Activated naive CD8-positive, alpha-beta T cell treated with anti-CD3 and anti-CD28 coated beads, Interleukin-2, amount 50 U/mL, for 24 hours (primary cell): ENCODE measurements around the gene PARVA.
"Not testable (repeated sequence)": the region's sequence is repeated elsewhere in the genome, so short reads cannot be mapped to it uniquely, and the experiment has no call there.

ENCODE experiments used
- ATAC-seq: fragments of 150-1000 bp; cut with Tn5 transposase; one replicate; pipeline ENCODE4 v1.10.0; 2021
- DNase-seq: peaks from one replicate; pipeline ENCODE4 v3.0.0; 2021
- H3K27ac Mint-ChIP-seq: one replicate; pipeline ENCODE4 v1.8.0; 2021; ENCODE audit warnings: mild to moderate bottlenecking, mixed read lengths
- H3K27me3 Mint-ChIP-seq: one replicate; pipeline ENCODE4 v1.8.0; 2021; ENCODE audit warnings: mixed read lengths
- H3K36me3 Mint-ChIP-seq: one replicate; pipeline ENCODE4 v1.8.0; 2021; ENCODE audit warnings: low read depth, mixed read lengths
- H3K4me1 Mint-ChIP-seq: one replicate; pipeline ENCODE4 v1.8.0; 2021; ENCODE audit warnings: mixed read lengths
- H3K4me3 Mint-ChIP-seq: one replicate; pipeline ENCODE4 v1.8.0; 2021; ENCODE audit warnings: mild to moderate bottlenecking, moderate library complexity, mixed read lengths
- H3K9me3 Mint-ChIP-seq: one replicate; pipeline ENCODE4 v1.8.0; 2021; ENCODE audit warnings: mixed read lengths

PARVA gene

GRCh38 chr11:12377106-12377823, at the start of gene PARVA:
Gene PARVA, plus strand, starts transcription at chr11:12377571. Its CDS starts 77 bp downstream, at chr11:12377648.
- no peaks in the 10 kb centered on the region for H3K36me3 Mint-ChIP-seq
- H3K27me3 Mint-ChIP-seq = peaks cover 28% of the 10 kb centered on the region
- ATAC-seq (no peak), DNase-seq (no peak)
- H3K4me1 Mint-ChIP-seq = peaks cover 6% of the 10 kb centered on the region
- peak within 1 kb of the TSS; percentile 59 for H3K4me3 Mint-ChIP-seq
- H3K9me3 Mint-ChIP-seq = no peaks in the 10 kb centered on the region
- no peak within 1 kb of the TSS for H3K27ac Mint-ChIP-seq

- no peak for DNase-seq
- H3K27ac Mint-ChIP-seq = no peak overlapping the region
- no peaks in the 10 kb centered on the region for H3K4me1 Mint-ChIP-seq
- no peak overlapping the region for H3K4me3 Mint-ChIP-seq
- H3K9me3 Mint-ChIP-seq = no peaks in the 10 kb centered on the region
- no peaks in the 10 kb centered on the region for H3K36me3 Mint-ChIP-seq
- H3K27me3 Mint-ChIP-seq = no peaks in the 10 kb centered on the region
- no peak for ATAC-seq
Measured at GRCh38 chr11:12329169-12329568, 48.2 kb upstream of the PARVA start.

GRCh38 chr11:12329797-12330196, 47.6 kb upstream of the PARVA start:
- Mint-ChIP-seq H3K27ac (no peak overlapping the region), H3K27me3 (no peaks in the 10 kb centered on the region), H3K4me1 (no peaks in the 10 kb centered on the region), H3K36me3 (no peaks in the 10 kb centered on the region), H3K4me3 (no peak overlapping the region), H3K9me3 (no peaks in the 10 kb centered on the region)
- ATAC-seq (no peak), DNase-seq (no peak)

- H3K27ac Mint-ChIP-seq = no peak overlapping the region
- H3K4me3 Mint-ChIP-seq = no peak overlapping the region
- ATAC-seq (no peak), DNase-seq (no peak)
- H3K9me3 Mint-ChIP-seq = no peaks in the 10 kb centered on the region
- no peaks in the 10 kb centered on the region for H3K4me1 Mint-ChIP-seq
- no peaks in the 10 kb centered on the region for H3K27me3 Mint-ChIP-seq
- no peaks in the 10 kb centered on the region for H3K36me3 Mint-ChIP-seq
Measured at GRCh38 chr11:12330485-12331231, 46.7 kb upstream of the PARVA start.

GRCh38 chr11:12331239-12331874, 46.0 kb upstream of the PARVA start:
- Mint-ChIP-seq H3K4me3 (no peak overlapping the region), H3K36me3 (no peaks in the 10 kb centered on the region), H3K9me3 (no peaks in the 10 kb centered on the region), H3K27ac (no peak overlapping the region), H3K27me3 (no peaks in the 10 kb centered on the region), H3K4me1 (no peaks in the 10 kb centered on the region)
- ATAC-seq (no peak), DNase-seq (peak; percentile 71)

GRCh38 chr11:12343526-12343925, 33.8 kb upstream of the PARVA start:
- DNase-seq (no peak), ATAC-seq (no peak)
- H3K4me1 Mint-ChIP-seq = no peaks in the 10 kb centered on the region
- H3K36me3 Mint-ChIP-seq = peaks cover 4% of the 10 kb centered on the region
- H3K9me3 Mint-ChIP-seq = peaks cover 5% of the 10 kb centered on the region
- H3K27ac Mint-ChIP-seq = no peak overlapping the region
- H3K27me3 Mint-ChIP-seq = no peaks in the 10 kb centered on the region
- no peak overlapping the region for H3K4me3 Mint-ChIP-seq

GRCh38 chr11:12353534-12353933, 23.8 kb upstream of the PARVA start:
- no peak for DNase-seq
- H3K27me3 Mint-ChIP-seq = no peaks in the 10 kb centered on the region
- no peak overlapping the region for H3K4me3 Mint-ChIP-seq
- H3K4me1 Mint-ChIP-seq = peaks cover 23% of the 10 kb centered on the region
- ATAC-seq = peak; percentile 53
- no peaks in the 10 kb centered on the region for H3K9me3 Mint-ChIP-seq
- H3K36me3 Mint-ChIP-seq = no peaks in the 10 kb centered on the region
- H3K27ac Mint-ChIP-seq = no peak overlapping the region

- H3K9me3 Mint-ChIP-seq = no peaks in the 10 kb centered on the region
- H3K36me3 Mint-ChIP-seq = no peaks in the 10 kb centered on the region
- peaks cover 23% of the 10 kb centered on the region for H3K4me1 Mint-ChIP-seq
- no peak for ATAC-seq
- no peak overlapping the region for H3K27ac Mint-ChIP-seq
- H3K27me3 Mint-ChIP-seq = no peaks in the 10 kb centered on the region
- H3K4me3 Mint-ChIP-seq = no peak overlapping the region
- DNase-seq = no peak
Measured at GRCh38 chr11:12354750-12355545, 22.4 kb upstream of the PARVA start.

GRCh38 chr11:12356944-12357655, 20.3 kb upstream of the PARVA start:
- Mint-ChIP-seq H3K4me1 (peaks cover 23% of the 10 kb centered on the region), H3K9me3 (no peaks in the 10 kb centered on the region), H3K36me3 (no peaks in the 10 kb centered on the region), H3K27ac (no peak overlapping the region), H3K4me3 (no peak overlapping the region), H3K27me3 (no peaks in the 10 kb centered on the region)
- DNase-seq = no peak
- no peak for ATAC-seq

GRCh38 chr11:12357697-12358096, 19.7 kb upstream of the PARVA start:
- H3K4me1 Mint-ChIP-seq = peaks cover 23% of the 10 kb centered on the region
- H3K27ac Mint-ChIP-seq, ATAC-seq, DNase-seq, H3K27me3 Mint-ChIP-seq, H3K36me3 Mint-ChIP-seq, H3K9me3 Mint-ChIP-seq, H3K4me3 Mint-ChIP-seq: not testable (repeated sequence)

GRCh38 chr11:12358302-12359188, 18.8 kb upstream of the PARVA start:
- Mint-ChIP-seq H3K27ac (no peak overlapping the region), H3K4me1 (peaks cover 23% of the 10 kb centered on the region), H3K27me3 (no peaks in the 10 kb centered on the region), H3K36me3 (no peaks in the 10 kb centered on the region), H3K4me3 (no peak overlapping the region), H3K9me3 (no peaks in the 10 kb centered on the region)
- no peak for DNase-seq
- ATAC-seq = no peak

GRCh38 chr11:12359761-12360160, 17.6 kb upstream of the PARVA start:
- Mint-ChIP-seq H3K36me3 (no peaks in the 10 kb centered on the region), H3K4me1 (peaks cover 22% of the 10 kb centered on the region)

GRCh38 chr11:12361682-12362081, 15.7 kb upstream of the PARVA start:
- Mint-ChIP-seq H3K4me3 (no peak overlapping the region), H3K4me1 (peaks cover 24% of the 10 kb centered on the region), H3K36me3 (no peaks in the 10 kb centered on the region), H3K27me3 (no peaks in the 10 kb centered on the region), H3K27ac (no peak overlapping the region), H3K9me3 (no peaks in the 10 kb centered on the region)
- ATAC-seq (no peak), DNase-seq (no peak)

More at GRCh38 chr11:12359761-12360160, 17.6 kb upstream of the PARVA start:
- DNase-seq = no peak
- no peaks in the 10 kb centered on the region for H3K9me3 Mint-ChIP-seq
- H3K27ac Mint-ChIP-seq = no peak overlapping the region
- H3K27me3 Mint-ChIP-seq = no peaks in the 10 kb centered on the region
- ATAC-seq = no peak
- H3K4me3 Mint-ChIP-seq = no peak overlapping the region
